ENCODE data around the gene TAGLN.
A peak's percentile ranks its signal among the peaks of the same experiment; 100 is the strongest.
"Not testable (repeated sequence)": the region's sequence is repeated elsewhere in the genome, so short reads cannot be mapped to it uniquely, and the experiment has no call there.

Gene TAGLN

GRCh38 chr11:117179048-117179999 is 19.8 kb upstream of the TAGLN start:
- no peak for TF ChIP-seq CTCF (IDR thresholded peaks at IDR 0.05; ENCODE audit: low read depth, low read length)
- DNase-seq, result peak; percentile 77
- peak overlapping the region; percentile 90 for H3K4me3 ChIP-seq (ENCODE audit: low read depth, low read length)
- peaks cover 9% of the 10 kb centered on the region for H3K4me1 ChIP-seq
- H3K9me3 ChIP-seq, result no peaks in the 10 kb centered on the region
- H3K27me3 ChIP-seq, result no peaks in the 10 kb centered on the region
- peaks cover 3% of the 10 kb centered on the region; the same call in 1 of the 2 replicates for H3K36me3 ChIP-seq

- Histone ChIP-seq H3K36me3 (peaks cover 3% of the 10 kb centered on the region; the same call in 1 of the 2 replicates), H3K4me3 (ENCODE audit: low read depth, low read length) (peak overlapping the region; percentile 90)
- DNase-seq, result no peak
Measured at GRCh38 chr11:117180020-117180419, 19.1 kb upstream of the TAGLN start.

GRCh38 chr11:117180661-117181585 is 18.2 kb upstream of the TAGLN start:
- TF ChIP-seq CTCF (IDR thresholded peaks at IDR 0.05; ENCODE audit: low read depth, low read length), result peak; percentile 53; the same call in 1 of the 2 replicates
- peak; percentile 70 for DNase-seq
- Histone ChIP-seq H3K36me3 (peaks cover 3% of the 10 kb centered on the region; the same call in 1 of the 2 replicates), H3K27me3 (no peaks in the 10 kb centered on the region), H3K4me3 (ENCODE audit: low read depth, low read length) (no peak overlapping the region), H3K4me1 (peaks cover 9% of the 10 kb centered on the region), H3K9me3 (no peaks in the 10 kb centered on the region)

More at GRCh38 chr11:117180020-117180419, 19.1 kb upstream of the TAGLN start:
- H3K4me1 ChIP-seq, result peaks cover 9% of the 10 kb centered on the region
- no peaks in the 10 kb centered on the region for H3K9me3 ChIP-seq
- H3K27me3 ChIP-seq, result no peaks in the 10 kb centered on the region
- no peak for TF ChIP-seq CTCF (IDR thresholded peaks at IDR 0.05; ENCODE audit: low read depth, low read length)

- peaks cover 9% of the 10 kb centered on the region for H3K4me1 ChIP-seq
- DNase-seq, result no peak
- no peaks in the 10 kb centered on the region; the same call in 1 of the 2 replicates for H3K36me3 ChIP-seq
- H3K27me3 ChIP-seq, result no peaks in the 10 kb centered on the region
- H3K4me3 ChIP-seq (ENCODE audit: low read depth, low read length), result no peak overlapping the region
- TF ChIP-seq CTCF (IDR thresholded peaks at IDR 0.05; ENCODE audit: low read depth, low read length), result no peak
- H3K9me3 ChIP-seq, result no peaks in the 10 kb centered on the region
Measured at GRCh38 chr11:117181586-117182550, 17.3 kb upstream of the TAGLN start.

GRCh38 chr11:117182551-117182935 is 16.6 kb upstream of the TAGLN start:
- H3K4me3 ChIP-seq (ENCODE audit: low read depth, low read length), result no peak overlapping the region
- peaks cover 9% of the 10 kb centered on the region for H3K4me1 ChIP-seq
- H3K9me3 ChIP-seq, result no peaks in the 10 kb centered on the region
- H3K27me3 ChIP-seq, result no peaks in the 10 kb centered on the region
- DNase-seq, result no peak
- no peak for TF ChIP-seq CTCF (IDR thresholded peaks at IDR 0.05; ENCODE audit: low read depth, low read length)
- no peaks in the 10 kb centered on the region; the same call in 1 of the 2 replicates for H3K36me3 ChIP-seq

- DNase-seq; H3K27me3 ChIP-seq; H3K4me1 ChIP-seq; H3K9me3 ChIP-seq; H3K4me3 ChIP-seq (ENCODE audit: low read depth, low read length); H3K36me3 ChIP-seq: not testable (repeated sequence)
Measured at GRCh38 chr11:117183178-117183577, 16.0 kb upstream of the TAGLN start.
